DND-41 (cell line): Measurements from ENCODE around the gene TMOD2.

ENCODE experiments used
- ATAC-seq: fragments of 200-7000 bp; cut with Tn5 transposase; 3 replicates; pipeline ENCODE4 v1.9.1; 2021; ENCODE audit warnings: low read depth; ENCODE audit not compliant: insufficient read depth
- DNase-seq: peaks from one replicate; pipeline ENCODE4 v3.0.0-alpha.2; 2020
- H2AFZ ChIP-seq: 2 replicates; pipeline ENCODE4 v1.6.0; 2012; ENCODE audit warnings: low read depth, low read length
- H3K27ac ChIP-seq: 2 replicates; pipeline ENCODE4 v1.5.1; 2012; ENCODE audit warnings: low read length, inconsistent platforms
- H3K27me3 ChIP-seq: fragments of 200-600 bp; sonication (generic); 2 replicates; pipeline ENCODE4 v1.6.0; 2012; ENCODE audit warnings: low read length, mild to moderate bottlenecking, inconsistent platforms; ENCODE audit not compliant: insufficient read depth, poor library complexity
- H3K36me3 ChIP-seq: 2 replicates; pipeline ENCODE4 v1.5.1; 2012; ENCODE audit warnings: low read length, inconsistent platforms; ENCODE audit not compliant: insufficient read depth
- H3K4me1 ChIP-seq: 2 replicates; pipeline ENCODE4 v1.5.1; 2012; ENCODE audit warnings: mild to moderate bottlenecking, low read length; ENCODE audit not compliant: insufficient read depth
- H3K4me2 ChIP-seq: 2 replicates; pipeline ENCODE4 v1.6.0; 2012; ENCODE audit warnings: mild to moderate bottlenecking, moderate library complexity, low read length, inconsistent platforms; ENCODE audit not compliant: insufficient read depth
- H3K4me3 ChIP-seq, 2 experiments: fragments of 200-600 bp in 1 of 2; shearing (Covaris generic) in 1 of 2; 2 replicates each; pipeline ENCODE4 v1.5.1; 2012 to 2016; ENCODE audit warnings: inconsistent platforms in 2 of 2, low read length in 2 of 2, mild to moderate bottlenecking in 2 of 2, low read depth in 1 of 2, moderate library complexity in 1 of 2
- H3K79me2 ChIP-seq: 2 replicates; pipeline ENCODE4 v1.6.0; 2012; ENCODE audit warnings: low read length, inconsistent platforms; ENCODE audit not compliant: insufficient read depth
- H3K9ac ChIP-seq: 2 replicates; pipeline ENCODE4 v1.6.0; 2012; ENCODE audit warnings: low read depth, mild to moderate bottlenecking, inconsistent platforms, low read length, moderate library complexity
- H3K9me3 ChIP-seq: 2 replicates; pipeline ENCODE4 v1.5.1; 2012; ENCODE audit warnings: low read length, moderate library complexity, mild to moderate bottlenecking, inconsistent platforms; ENCODE audit not compliant: insufficient read depth, severe bottlenecking
- H4K20me1 ChIP-seq: 2 replicates; pipeline ENCODE4 v1.6.0; 2012; ENCODE audit warnings: low read length; ENCODE audit not compliant: insufficient read depth
- CTCF ChIP-seq: IDR thresholded peaks from 2 replicates; pipeline ENCODE4 v1.5.1; 2012; ENCODE audit warnings: borderline replicate concordance, low read length, moderate library complexity, mild to moderate bottlenecking; ENCODE audit not compliant: poor library complexity, severe bottlenecking; ENCODE audit errors: extremely low read depth
- EZH2 ChIP-seq: IDR thresholded peaks from 3 replicates; pipeline ENCODE4 v1.6.1; 2012; ENCODE audit warnings: borderline replicate concordance, low read depth, mild to moderate bottlenecking, moderate library complexity, low read length, inconsistent platforms; ENCODE audit not compliant: severe bottlenecking

Gene TMOD2

GRCh38 chr15:51842852-51843737, 91.7 kb downstream of the TMOD2 start:
- TF ChIP-seq EZH2 = no peak
- no peak for TF ChIP-seq CTCF
- Histone ChIP-seq H2AFZ (no peak overlapping the region), H3K4me2 (no peak overlapping the region), H3K79me2 (peaks cover 100% of the 10 kb centered on the region), H3K4me3 (no peak overlapping the region), H3K36me3 (no peaks in the 10 kb centered on the region), H3K27ac (no peak overlapping the region), H4K20me1 (peaks cover 67% of the 10 kb centered on the region), H3K9ac (no peak overlapping the region), H3K27me3 (no peaks in the 10 kb centered on the region), H3K9me3 (no peaks in the 10 kb centered on the region), H3K4me1 (peaks cover 27% of the 10 kb centered on the region)
- DNase-seq (no peak), ATAC-seq (no peak)

GRCh38 chr15:51844747-51845426, 93.5 kb downstream of the TMOD2 start:
- Histone ChIP-seq H3K4me2 (no peak overlapping the region), H3K4me3 (no peak overlapping the region), H3K9me3 (no peaks in the 10 kb centered on the region), H3K36me3 (no peaks in the 10 kb centered on the region), H3K27me3 (no peaks in the 10 kb centered on the region), H2AFZ (no peak overlapping the region), H4K20me1 (peaks cover 62% of the 10 kb centered on the region), H3K79me2 (peaks cover 100% of the 10 kb centered on the region), H3K4me1 (peaks cover 25% of the 10 kb centered on the region), H3K9ac (no peak overlapping the region), H3K27ac (no peak overlapping the region)
- DNase-seq (no peak), ATAC-seq (no peak)
- TF ChIP-seq CTCF (no peak), EZH2 (no peak)

- peaks cover 25% of the 10 kb centered on the region for H3K4me1 ChIP-seq
- no peak overlapping the region for H3K4me3 ChIP-seq
- no peak for DNase-seq
Observed at GRCh38 chr15:51846066-51846462, 94.7 kb downstream of the TMOD2 start.

More at GRCh38 chr15:51846066-51846462, 94.7 kb downstream of the TMOD2 start:
- Histone ChIP-seq H3K27me3 (no peaks in the 10 kb centered on the region), H3K36me3 (no peaks in the 10 kb centered on the region), H3K4me2 (no peak overlapping the region), H3K9me3 (no peaks in the 10 kb centered on the region), H3K27ac (no peak overlapping the region), H3K9ac (no peak overlapping the region), H2AFZ (no peak overlapping the region), H3K79me2 (peaks cover 100% of the 10 kb centered on the region), H4K20me1 (peaks cover 63% of the 10 kb centered on the region)
- no peak for ATAC-seq
- no peak for TF ChIP-seq CTCF
- TF ChIP-seq EZH2 = no peak
